GM23248 (cell line): ENCODE results near the gene ADRA2C.

Source experiments
- EZH2 ChIP-seq: fragments of 200-600 bp; sonication (generic); IDR thresholded peaks from 2 replicates; pipeline ENCODE4 v1.6.1; 2018; ENCODE audit warnings: antibody characterized with exemption, mild to moderate bottlenecking; ENCODE audit not compliant: insufficient read depth, poor library complexity, severe bottlenecking
- EZH2phosphoT487 ChIP-seq: fragments of 200-600 bp; sonication (generic); IDR thresholded peaks from 2 replicates; pipeline ENCODE4 v1.6.1; 2018; ENCODE audit warnings: antibody characterized with exemption, moderate library complexity, mild to moderate bottlenecking, low read depth; ENCODE audit not compliant: insufficient read depth

DNA sequence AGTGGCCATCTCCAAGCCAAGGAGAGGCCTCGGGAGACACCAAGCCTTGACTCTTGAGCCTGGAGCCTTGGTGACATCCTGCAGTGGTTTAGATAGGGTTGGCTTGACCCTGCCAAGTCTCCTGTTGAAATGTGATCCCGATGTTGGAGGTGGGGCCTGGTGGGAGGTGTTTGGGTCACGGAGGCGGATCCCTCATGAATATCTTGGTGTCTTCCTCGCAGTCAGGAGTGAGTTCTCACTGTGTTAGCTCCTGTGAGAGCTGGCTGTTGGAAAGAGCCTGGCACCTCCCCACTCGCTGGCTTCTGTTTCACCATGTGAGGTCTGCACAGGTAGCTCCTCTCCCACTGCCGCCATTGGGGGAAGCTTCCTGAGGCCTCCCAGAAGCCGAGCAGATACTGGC is 38.8 kb downstream of the ADRA2C start:
- TF ChIP-seq EZH2phosphoT487 (no peak), EZH2 (no peak)
